ENCODE results near the gene SHROOM3. TPM values are rescaled to one million over a fixed set of nuclear protein-coding genes. Genes with fewer than 3 reads are reported as not detected.

Gene SHROOM3
- total RNA-seq, 2 donors from 2014 or later: 56.7 to 96.0 TPM

GRCh38 chr4:76571274-76571673 lies 136.2 kb downstream of the SHROOM3 start:
- TF ChIP-seq, protein P1, sequence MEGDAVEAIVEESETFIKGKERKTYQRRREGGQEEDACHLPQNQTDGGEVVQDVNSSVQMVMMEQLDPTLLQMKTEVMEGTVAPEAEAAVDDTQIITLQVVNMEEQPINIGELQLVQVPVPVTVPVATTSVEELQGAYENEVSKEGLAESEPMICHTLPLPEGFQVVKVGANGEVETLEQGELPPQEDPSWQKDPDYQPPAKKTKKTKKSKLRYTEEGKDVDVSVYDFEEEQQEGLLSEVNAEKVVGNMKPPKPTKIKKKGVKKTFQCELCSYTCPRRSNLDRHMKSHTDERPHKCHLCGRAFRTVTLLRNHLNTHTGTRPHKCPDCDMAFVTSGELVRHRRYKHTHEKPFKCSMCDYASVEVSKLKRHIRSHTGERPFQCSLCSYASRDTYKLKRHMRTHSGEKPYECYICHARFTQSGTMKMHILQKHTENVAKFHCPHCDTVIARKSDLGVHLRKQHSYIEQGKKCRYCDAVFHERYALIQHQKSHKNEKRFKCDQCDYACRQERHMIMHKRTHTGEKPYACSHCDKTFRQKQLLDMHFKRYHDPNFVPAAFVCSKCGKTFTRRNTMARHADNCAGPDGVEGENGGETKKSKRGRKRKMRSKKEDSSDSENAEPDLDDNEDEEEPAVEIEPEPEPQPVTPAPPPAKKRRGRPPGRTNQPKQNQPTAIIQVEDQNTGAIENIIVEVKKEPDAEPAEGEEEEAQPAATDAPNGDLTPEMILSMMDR (IDR thresholded peaks at IDR 0.05): no peak
- no peak for TF ChIP-seq POLR2A (IDR thresholded peaks at IDR 0.05)
- peaks cover 33% of the 10 kb centered on the region for H3K4me1 ChIP-seq
- no peaks in the 10 kb centered on the region for H3K9me3 ChIP-seq
- intact Hi-C loops (cut with DNase I): no loop called here
- H3K4me3 ChIP-seq: no peak overlapping the region
- peak; percentile 67 for ATAC-seq
- no peaks in the 10 kb centered on the region for H3K36me3 ChIP-seq (replicated peaks in 1 of 2; ENCODE audit: insufficient read depth in 1 of 2, low read depth in 2 of 2)
- H3K27ac ChIP-seq: peak overlapping the region; percentile 43 to 64 (median 59)
- WGBS, 2 donors: 16 to 32% methylated on average over 3 of the region's 3 CpGs
- peak in 3 of 4 donors; percentile 40 to 50 (median 49) for DNase-seq
- H3K27me3 ChIP-seq: no peaks in the 10 kb centered on the region

DNA sequence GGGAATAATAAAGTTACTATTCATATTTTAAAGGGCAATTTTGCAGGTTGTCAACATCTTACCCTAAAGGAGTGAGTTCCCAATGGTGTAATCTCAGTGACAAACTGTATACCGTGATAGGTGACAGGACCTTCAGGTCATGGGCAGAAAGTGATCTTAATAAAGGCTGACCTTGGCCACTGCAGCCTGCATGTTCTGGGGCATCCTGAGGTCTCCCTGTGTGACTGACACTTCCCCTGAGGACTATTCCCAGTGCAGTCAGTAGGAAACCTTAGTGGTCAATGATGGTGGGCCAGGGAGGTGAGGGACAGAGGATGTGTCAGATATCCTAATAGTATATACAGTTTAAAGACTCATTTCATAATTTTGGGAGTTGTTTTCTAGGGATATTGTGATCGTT lies 137.2 kb downstream of the SHROOM3 start:
- Histone ChIP-seq H3K9me3 (no peaks in the 10 kb centered on the region), H3K27me3 (no peaks in the 10 kb centered on the region), H3K4me1 (peaks cover 33% of the 10 kb centered on the region), H3K4me3 (no peak overlapping the region), H3K27ac (no peak overlapping the region), H3K36me3 (replicated peaks in 1 of 2; ENCODE audit: insufficient read depth in 1 of 2, low read depth in 2 of 2) (no peaks in the 10 kb centered on the region)
- intact Hi-C loops (cut with DNase I): no loop called here
- ATAC-seq: no peak
- no peak for TF ChIP-seq POLR2A (IDR thresholded peaks at IDR 0.05)
- TF ChIP-seq, protein P1 (IDR thresholded peaks at IDR 0.05): no peak
- 73 to 76% methylated on average over 2 of the region's 2 CpGs for WGBS, 2 donors
- DNase-seq: no peak

- no peak overlapping the region for H3K4me3 ChIP-seq
Measured at GRCh38 chr4:76576824-76577223, 141.8 kb downstream of the SHROOM3 start.

GRCh38 chr4:76578002-76578560 lies 143.1 kb downstream of the SHROOM3 start:
- WGBS, 2 donors: 70 to 83% methylated on average over 2 of the region's 2 CpGs
- TF ChIP-seq POLR2A (IDR thresholded peaks at IDR 0.05): no peak
- TF ChIP-seq, protein P1 (IDR thresholded peaks at IDR 0.05): no peak
- ATAC-seq (no peak), DNase-seq (no peak)
- no peak overlapping the region for H3K4me3 ChIP-seq
- H3K9me3 ChIP-seq: no peaks in the 10 kb centered on the region
- intact Hi-C loops (cut with DNase I): no loop called here
- H3K4me1 ChIP-seq: peaks cover 3% of the 10 kb centered on the region
- H3K36me3 ChIP-seq (replicated peaks in 1 of 2; ENCODE audit: insufficient read depth in 1 of 2, low read depth in 2 of 2): no peaks in the 10 kb centered on the region
- no peaks in the 10 kb centered on the region for H3K27me3 ChIP-seq
- no peak overlapping the region for H3K27ac ChIP-seq

More at GRCh38 chr4:76576824-76577223, 141.8 kb downstream of the SHROOM3 start:
- no peaks in the 10 kb centered on the region for H3K27me3 ChIP-seq
- ATAC-seq: no peak
- H3K36me3 ChIP-seq (replicated peaks in 1 of 2; ENCODE audit: insufficient read depth in 1 of 2, low read depth in 2 of 2): no peaks in the 10 kb centered on the region
- intact Hi-C loops (cut with DNase I): no loop called here
- no peak for TF ChIP-seq POLR2A (IDR thresholded peaks at IDR 0.05)
- TF ChIP-seq, protein P1 (IDR thresholded peaks at IDR 0.05): no peak
- peaks cover 5% of the 10 kb centered on the region for H3K4me1 ChIP-seq
- H3K27ac ChIP-seq: no peak overlapping the region
- no peak for DNase-seq
- H3K9me3 ChIP-seq: no peaks in the 10 kb centered on the region
- WGBS, 2 donors: 82 to 90% methylated on average over 4 of the region's 4 CpGs

Data from body of pancreas (tissue), 4 donors.